Upper lobe of left lung (tissue), 4 donors: ENCODE results near the gene GON4L.

ENCODE experiments used
- POLR2AphosphoS5 ChIP-seq, 2 donors: sonication (generic); formaldehyde crosslinking; IDR thresholded peaks; one replicate each; pipeline ENCODE4 v1.5.1; 2017; ENCODE audit warnings: antibody characterized with exemption in 2 of 2
- TF ChIP-seq, protein P1 (sequence below), 6 experiments: fragments of 450-650 bp in 4 of 6; fragments of 200-600 bp in 2 of 6; sonication (generic) in 2 of 6; IDR thresholded peaks; one replicate each; pipeline ENCODE4 v1.5.1; 2016 to 2019; ENCODE audit warnings: antibody characterized with exemption in 6 of 6

DNA sequence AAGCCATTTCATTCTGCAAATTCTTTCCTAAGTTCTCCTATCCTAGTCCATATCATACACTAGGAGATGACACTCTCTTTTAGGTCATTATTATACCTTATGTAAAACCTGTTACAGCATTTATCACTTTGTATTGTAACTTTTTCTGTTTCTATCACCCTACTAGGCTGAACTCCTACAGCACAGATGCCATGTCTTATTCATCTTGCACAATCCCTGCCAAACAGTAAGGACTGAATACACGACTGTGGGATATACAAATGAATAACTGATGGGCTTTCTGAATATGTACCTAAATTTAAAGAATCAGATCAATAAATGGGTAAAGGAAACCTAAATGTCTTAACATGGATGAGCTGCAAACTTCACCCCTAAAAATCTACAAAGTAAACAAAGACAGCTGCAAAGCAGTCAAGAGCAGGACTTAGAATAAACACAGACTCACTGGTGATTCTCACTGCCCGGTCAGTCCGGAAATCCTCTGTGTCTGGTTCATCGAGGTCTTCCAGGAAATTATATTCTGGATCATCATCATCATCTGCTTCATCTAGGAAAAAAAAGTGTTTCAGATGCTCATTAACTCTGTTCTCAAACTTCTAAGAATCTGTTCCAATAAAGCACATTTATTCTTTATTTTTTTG is 62.3 kb downstream of the GON4L start:
- TF ChIP-seq POLR2AphosphoS5 (IDR thresholded peaks at IDR 0.05), result no peak
- TF ChIP-seq, protein P1, sequence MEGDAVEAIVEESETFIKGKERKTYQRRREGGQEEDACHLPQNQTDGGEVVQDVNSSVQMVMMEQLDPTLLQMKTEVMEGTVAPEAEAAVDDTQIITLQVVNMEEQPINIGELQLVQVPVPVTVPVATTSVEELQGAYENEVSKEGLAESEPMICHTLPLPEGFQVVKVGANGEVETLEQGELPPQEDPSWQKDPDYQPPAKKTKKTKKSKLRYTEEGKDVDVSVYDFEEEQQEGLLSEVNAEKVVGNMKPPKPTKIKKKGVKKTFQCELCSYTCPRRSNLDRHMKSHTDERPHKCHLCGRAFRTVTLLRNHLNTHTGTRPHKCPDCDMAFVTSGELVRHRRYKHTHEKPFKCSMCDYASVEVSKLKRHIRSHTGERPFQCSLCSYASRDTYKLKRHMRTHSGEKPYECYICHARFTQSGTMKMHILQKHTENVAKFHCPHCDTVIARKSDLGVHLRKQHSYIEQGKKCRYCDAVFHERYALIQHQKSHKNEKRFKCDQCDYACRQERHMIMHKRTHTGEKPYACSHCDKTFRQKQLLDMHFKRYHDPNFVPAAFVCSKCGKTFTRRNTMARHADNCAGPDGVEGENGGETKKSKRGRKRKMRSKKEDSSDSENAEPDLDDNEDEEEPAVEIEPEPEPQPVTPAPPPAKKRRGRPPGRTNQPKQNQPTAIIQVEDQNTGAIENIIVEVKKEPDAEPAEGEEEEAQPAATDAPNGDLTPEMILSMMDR (IDR thresholded peaks at IDR 0.05), result no peak
